Astrocyte (in vitro differentiated cells and primary cell): ENCODE data around the gene NAMPT. TPM values are rescaled to one million over a fixed set of nuclear protein-coding genes. Genes with fewer than 3 reads are reported as not detected.
"Not testable (repeated sequence)": the region's sequence is repeated elsewhere in the genome, so short reads cannot be mapped to it uniquely, and the experiment has no call there.

Experiments used
- DNase-seq: peaks from one replicate; pipeline ENCODE4 v3.0.0-alpha.2; 2010; ENCODE audit warnings: low read depth
- FAIRE-seq: peaks from 2 replicates; lab custom pipeline; 2011; peaks lifted over from hg19 to GRCh38; lab: Jason Lieb, UNC
- H2AFZ ChIP-seq: 2 replicates; pipeline ENCODE4 v1.6.0; 2012; ENCODE audit warnings: low read depth, low read length, inconsistent platforms
- H3K27ac ChIP-seq: 2 replicates; pipeline ENCODE4 v1.5.1; 2011; ENCODE audit warnings: low read depth, low read length, inconsistent platforms
- H3K27me3 ChIP-seq: 2 replicates; pipeline ENCODE4 v1.6.0; 2011; ENCODE audit warnings: low read length, inconsistent platforms; ENCODE audit not compliant: insufficient read depth
- H3K36me3 ChIP-seq: 2 replicates; pipeline ENCODE4 v1.5.1; 2011; ENCODE audit warnings: low read length, inconsistent platforms; ENCODE audit not compliant: insufficient read depth
- H3K4me1 ChIP-seq: 2 replicates; pipeline ENCODE4 v1.5.1; 2011; ENCODE audit warnings: low read length, inconsistent platforms; ENCODE audit not compliant: insufficient read depth
- H3K4me2 ChIP-seq: 2 replicates; pipeline ENCODE4 v1.6.0; 2012; ENCODE audit warnings: low read length, inconsistent platforms
- H3K4me3 ChIP-seq: 2 replicates; pipeline ENCODE4 v1.5.1; 2011; ENCODE audit warnings: low read depth, mild to moderate bottlenecking, low read length, inconsistent platforms; ENCODE audit not compliant: insufficient read depth
- H3K79me2 ChIP-seq: 2 replicates; pipeline ENCODE4 v1.6.0; 2012; ENCODE audit warnings: mild to moderate bottlenecking, low read length, inconsistent platforms; ENCODE audit not compliant: insufficient read depth
- H3K9ac ChIP-seq: 2 replicates; pipeline ENCODE4 v1.6.0; 2012; ENCODE audit warnings: mild to moderate bottlenecking, low read length, inconsistent platforms
- H3K9me3 ChIP-seq: 2 replicates; pipeline ENCODE4 v1.5.1; 2012; ENCODE audit warnings: low read depth, mild to moderate bottlenecking, low read length, inconsistent platforms; ENCODE audit not compliant: insufficient read depth
- H4K20me1 ChIP-seq: 2 replicates; pipeline ENCODE4 v1.6.0; 2012; ENCODE audit warnings: low read length, inconsistent platforms; ENCODE audit not compliant: insufficient read depth
- H3K27ac Mint-ChIP-seq: one replicate; pipeline ENCODE4 v1.8.0; 2021; ENCODE audit warnings: mild to moderate bottlenecking, mixed read lengths; ENCODE audit not compliant: unreplicated experiment
- H3K27me3 Mint-ChIP-seq: one replicate; pipeline ENCODE4 v1.8.0; 2021; ENCODE audit warnings: low read depth, mixed read lengths; ENCODE audit not compliant: unreplicated experiment
- H3K36me3 Mint-ChIP-seq: one replicate; pipeline ENCODE4 v1.8.0; 2021; ENCODE audit warnings: low read depth, mixed read lengths; ENCODE audit not compliant: unreplicated experiment
- H3K4me1 Mint-ChIP-seq: one replicate; pipeline ENCODE4 v1.8.0; 2021; ENCODE audit warnings: low read depth, mixed read lengths; ENCODE audit not compliant: unreplicated experiment
- H3K4me3 Mint-ChIP-seq: one replicate; pipeline ENCODE4 v1.8.0; 2021; ENCODE audit warnings: mild to moderate bottlenecking, moderate library complexity, mixed read lengths; ENCODE audit not compliant: unreplicated experiment
- H3K9me3 Mint-ChIP-seq: one replicate; pipeline ENCODE4 v1.8.0; 2021; ENCODE audit warnings: mild to moderate bottlenecking, mixed read lengths; ENCODE audit not compliant: unreplicated experiment
- EZH2 ChIP-seq: IDR thresholded peaks from 2 replicates; pipeline ENCODE4 v1.6.1; 2012; ENCODE audit warnings: mild to moderate bottlenecking, low read length, inconsistent platforms; ENCODE audit not compliant: insufficient read depth
- total RNA-seq: library from RNA; stranded (reverse); gene quantifications from 2 replicates; pipeline ENCODE4 v1.2.1, GENCODE V29; 2021
- TF ChIP-seq, protein P1 (sequence below): IDR thresholded peaks from 2 replicates; pipeline ENCODE4 v1.5.1; 2011; ENCODE audit warnings: low read depth, mild to moderate bottlenecking, inconsistent platforms, low read length, moderate library complexity; ENCODE audit not compliant: insufficient read depth

NAMPT gene
- total RNA-seq, 1 donor from 2014 or later = 52.1 TPM

DNA sequence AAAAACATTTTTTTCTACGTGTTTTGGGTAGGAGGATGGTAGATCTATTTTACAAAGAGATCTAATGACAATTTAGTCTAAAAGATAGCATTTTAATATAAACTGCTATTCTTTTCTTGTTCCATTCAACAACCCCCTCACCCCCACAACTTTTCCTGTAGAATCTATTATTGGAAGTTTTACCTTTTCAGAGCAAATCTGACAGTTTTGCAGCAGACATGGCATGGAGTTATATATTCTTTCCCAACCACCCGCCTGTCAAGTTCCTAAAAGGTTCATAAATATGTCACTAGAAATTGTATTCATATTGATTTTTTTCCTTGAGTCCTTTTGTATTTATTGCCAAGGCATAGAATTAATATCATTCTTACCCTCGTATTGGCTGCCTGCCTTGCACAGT lies 21.5 kb upstream of the NAMPT start:
- no peak overlapping the region for H3K4me2 ChIP-seq
- no peaks in the 10 kb centered on the region for H3K9me3 ChIP-seq
- Mint-ChIP-seq H3K4me1 (peaks cover 7% of the 10 kb centered on the region), H3K27me3 (no peaks in the 10 kb centered on the region), H3K4me3 (no peak overlapping the region), H3K9me3 (peaks cover 15% of the 10 kb centered on the region), H3K27ac (no peak overlapping the region), H3K36me3 (no peaks in the 10 kb centered on the region)
- no peaks in the 10 kb centered on the region for H4K20me1 ChIP-seq
- no peak overlapping the region for H3K9ac ChIP-seq
- no peaks in the 10 kb centered on the region for H3K27me3 ChIP-seq
- TF ChIP-seq, protein P1, sequence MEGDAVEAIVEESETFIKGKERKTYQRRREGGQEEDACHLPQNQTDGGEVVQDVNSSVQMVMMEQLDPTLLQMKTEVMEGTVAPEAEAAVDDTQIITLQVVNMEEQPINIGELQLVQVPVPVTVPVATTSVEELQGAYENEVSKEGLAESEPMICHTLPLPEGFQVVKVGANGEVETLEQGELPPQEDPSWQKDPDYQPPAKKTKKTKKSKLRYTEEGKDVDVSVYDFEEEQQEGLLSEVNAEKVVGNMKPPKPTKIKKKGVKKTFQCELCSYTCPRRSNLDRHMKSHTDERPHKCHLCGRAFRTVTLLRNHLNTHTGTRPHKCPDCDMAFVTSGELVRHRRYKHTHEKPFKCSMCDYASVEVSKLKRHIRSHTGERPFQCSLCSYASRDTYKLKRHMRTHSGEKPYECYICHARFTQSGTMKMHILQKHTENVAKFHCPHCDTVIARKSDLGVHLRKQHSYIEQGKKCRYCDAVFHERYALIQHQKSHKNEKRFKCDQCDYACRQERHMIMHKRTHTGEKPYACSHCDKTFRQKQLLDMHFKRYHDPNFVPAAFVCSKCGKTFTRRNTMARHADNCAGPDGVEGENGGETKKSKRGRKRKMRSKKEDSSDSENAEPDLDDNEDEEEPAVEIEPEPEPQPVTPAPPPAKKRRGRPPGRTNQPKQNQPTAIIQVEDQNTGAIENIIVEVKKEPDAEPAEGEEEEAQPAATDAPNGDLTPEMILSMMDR = no peak
- no peak for TF ChIP-seq EZH2
- no peaks in the 10 kb centered on the region for H3K4me1 ChIP-seq
- H3K79me2 ChIP-seq = no peaks in the 10 kb centered on the region
- no peaks in the 10 kb centered on the region for H3K36me3 ChIP-seq
- H2AFZ ChIP-seq = no peak overlapping the region
- FAIRE-seq = no peak
- no peak overlapping the region for H3K27ac ChIP-seq
- no peak for DNase-seq
- H3K4me3 ChIP-seq = no peak overlapping the region

DNA sequence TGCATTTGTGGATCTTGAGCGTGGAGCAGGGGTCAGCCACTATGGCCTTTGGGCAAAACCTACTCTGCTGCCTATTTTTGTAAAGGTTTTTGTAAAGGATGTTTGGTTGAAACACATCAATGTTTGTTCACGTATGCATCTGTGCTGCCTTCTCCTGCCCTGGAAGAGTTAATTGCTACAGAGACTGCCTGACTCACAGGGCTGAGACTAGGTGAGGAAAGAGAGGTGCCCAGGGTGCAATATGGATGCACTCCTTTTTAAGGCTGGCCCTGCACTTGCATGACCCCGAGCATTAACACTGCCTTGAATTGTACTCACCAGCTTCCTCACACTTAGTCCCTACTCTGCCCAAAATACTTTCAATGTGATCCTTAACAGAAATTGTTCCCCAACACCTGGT lies 20.9 kb upstream of the NAMPT start:
- Mint-ChIP-seq H3K4me1 (peaks cover 7% of the 10 kb centered on the region), H3K9me3 (peaks cover 18% of the 10 kb centered on the region), H3K36me3 (no peaks in the 10 kb centered on the region), H3K27me3 (no peaks in the 10 kb centered on the region), H3K27ac (no peak overlapping the region), H3K4me3 (no peak overlapping the region)
- Histone ChIP-seq H3K4me1 (no peaks in the 10 kb centered on the region), H3K4me3 (no peak overlapping the region), H3K27ac (no peak overlapping the region), H3K4me2 (no peak overlapping the region), H3K79me2 (no peaks in the 10 kb centered on the region), H2AFZ (no peak overlapping the region), H3K36me3 (no peaks in the 10 kb centered on the region), H3K9ac (no peak overlapping the region), H4K20me1 (no peaks in the 10 kb centered on the region), H3K9me3 (no peaks in the 10 kb centered on the region), H3K27me3 (no peaks in the 10 kb centered on the region)
- TF ChIP-seq EZH2 = no peak
- TF ChIP-seq, protein P1 = no peak
- no peak for DNase-seq
- FAIRE-seq = no peak

DNA sequence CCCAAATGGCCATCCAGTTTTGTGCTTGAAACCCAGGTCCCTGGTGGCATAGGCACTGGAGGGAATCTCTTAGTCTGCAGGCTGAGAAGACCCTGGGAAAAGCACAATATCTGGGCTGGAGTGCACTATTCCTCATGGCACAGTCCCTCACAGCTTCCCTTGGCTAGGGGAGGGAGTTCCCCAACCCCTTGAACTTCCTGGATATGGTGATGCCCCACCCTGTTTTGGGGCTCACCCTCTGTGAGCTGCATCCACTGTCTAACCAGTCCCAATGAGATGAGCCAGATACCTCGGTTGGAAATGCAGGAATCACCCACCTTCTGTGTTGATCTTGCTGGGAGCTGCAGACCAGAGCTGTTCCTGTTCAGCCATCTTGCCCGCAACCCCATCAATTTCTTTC lies 19.8 kb upstream of the NAMPT start:
- H3K27me3 Mint-ChIP-seq = no peaks in the 10 kb centered on the region
- H3K79me2 ChIP-seq = no peaks in the 10 kb centered on the region
- no peak overlapping the region for H3K4me2 ChIP-seq
- H3K9me3 Mint-ChIP-seq = peaks cover 23% of the 10 kb centered on the region
- no peak overlapping the region for H3K27ac ChIP-seq
- H3K4me3 ChIP-seq = no peak overlapping the region
- DNase-seq (no peak), FAIRE-seq (no peak)
- no peaks in the 10 kb centered on the region for H3K4me1 ChIP-seq
- no peaks in the 10 kb centered on the region for H3K9me3 ChIP-seq
- no peak overlapping the region for H3K9ac ChIP-seq
- TF ChIP-seq EZH2 = no peak
- TF ChIP-seq, protein P1 = no peak
- H3K36me3 Mint-ChIP-seq = no peaks in the 10 kb centered on the region
- no peak overlapping the region for H2AFZ ChIP-seq
- H3K27ac Mint-ChIP-seq = no peak overlapping the region
- no peaks in the 10 kb centered on the region for H3K36me3 ChIP-seq
- no peaks in the 10 kb centered on the region for H4K20me1 ChIP-seq
- peaks cover 7% of the 10 kb centered on the region for H3K4me1 Mint-ChIP-seq
- H3K27me3 ChIP-seq = no peaks in the 10 kb centered on the region
- no peak overlapping the region for H3K4me3 Mint-ChIP-seq

DNA sequence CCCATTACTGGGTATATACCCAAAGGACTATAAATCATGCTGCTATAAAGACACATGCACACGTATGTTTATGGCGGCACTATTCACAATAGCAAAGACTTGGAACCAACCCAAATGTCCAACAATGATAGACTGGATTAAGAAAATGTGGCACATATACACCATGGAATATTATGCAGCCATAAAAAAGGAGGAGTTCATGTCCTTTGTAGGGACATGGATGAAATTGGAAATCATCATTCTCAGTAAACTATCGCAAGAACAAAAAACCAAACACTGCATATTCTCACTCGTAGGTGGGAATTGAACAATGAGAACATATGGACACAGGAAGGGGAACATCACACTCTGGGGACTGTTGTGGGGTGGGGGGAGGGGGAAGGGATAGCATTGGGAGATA lies 13.8 kb upstream of the NAMPT start:
- H3K9me3 ChIP-seq, FAIRE-seq: not testable (repeated sequence)
- peaks cover 27% of the 10 kb centered on the region for H3K9me3 Mint-ChIP-seq

More for the DNA sequence above, 13.8 kb upstream of the NAMPT start:
- H3K27me3 ChIP-seq, H3K36me3 Mint-ChIP-seq, H3K4me3 Mint-ChIP-seq, H3K27ac Mint-ChIP-seq, H3K79me2 ChIP-seq, H3K4me2 ChIP-seq, H3K36me3 ChIP-seq, DNase-seq, H3K4me1 ChIP-seq, H3K9ac ChIP-seq, H3K27me3 Mint-ChIP-seq, H3K4me1 Mint-ChIP-seq, H3K4me3 ChIP-seq, H4K20me1 ChIP-seq, H3K27ac ChIP-seq, H2AFZ ChIP-seq: not testable (repeated sequence)
